Neural progenitor cell (in vitro differentiated cells): Measurements from ENCODE around the gene MEIS1.

Experiments
- EZH2phosphoT487 ChIP-seq: fragments of 200-600 bp; sonication (generic); IDR thresholded peaks from 2 replicates; pipeline ENCODE4 v1.6.1; 2017; ENCODE audit warnings: antibody characterized with exemption
- TF ChIP-seq, protein P1 (sequence below): fragments of 200-600 bp; sonication (generic); IDR thresholded peaks from 2 replicates; pipeline ENCODE4 v1.5.1; 2017; ENCODE audit warnings: antibody characterized with exemption, mild to moderate bottlenecking

DNA sequence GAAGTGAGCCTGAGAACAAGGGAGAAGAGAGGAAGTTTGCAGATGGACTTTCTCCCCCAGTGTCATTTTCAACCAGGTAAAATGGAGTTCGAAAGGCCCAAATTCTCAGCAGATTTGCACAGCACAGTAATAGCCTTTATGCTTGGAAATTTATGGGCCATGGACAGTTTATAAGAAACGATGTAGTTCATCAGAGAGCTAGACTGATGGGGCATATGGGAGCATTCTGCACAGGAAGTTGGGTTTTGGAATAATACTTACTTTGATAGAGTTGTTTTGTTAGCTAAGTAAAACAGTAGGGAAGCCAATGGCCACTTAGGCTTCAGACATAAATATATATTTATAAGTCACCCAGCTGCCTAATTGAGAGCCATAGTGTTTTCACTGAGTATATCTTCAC lies 169.4 kb downstream of the MEIS1 start:
- TF ChIP-seq, protein P1, sequence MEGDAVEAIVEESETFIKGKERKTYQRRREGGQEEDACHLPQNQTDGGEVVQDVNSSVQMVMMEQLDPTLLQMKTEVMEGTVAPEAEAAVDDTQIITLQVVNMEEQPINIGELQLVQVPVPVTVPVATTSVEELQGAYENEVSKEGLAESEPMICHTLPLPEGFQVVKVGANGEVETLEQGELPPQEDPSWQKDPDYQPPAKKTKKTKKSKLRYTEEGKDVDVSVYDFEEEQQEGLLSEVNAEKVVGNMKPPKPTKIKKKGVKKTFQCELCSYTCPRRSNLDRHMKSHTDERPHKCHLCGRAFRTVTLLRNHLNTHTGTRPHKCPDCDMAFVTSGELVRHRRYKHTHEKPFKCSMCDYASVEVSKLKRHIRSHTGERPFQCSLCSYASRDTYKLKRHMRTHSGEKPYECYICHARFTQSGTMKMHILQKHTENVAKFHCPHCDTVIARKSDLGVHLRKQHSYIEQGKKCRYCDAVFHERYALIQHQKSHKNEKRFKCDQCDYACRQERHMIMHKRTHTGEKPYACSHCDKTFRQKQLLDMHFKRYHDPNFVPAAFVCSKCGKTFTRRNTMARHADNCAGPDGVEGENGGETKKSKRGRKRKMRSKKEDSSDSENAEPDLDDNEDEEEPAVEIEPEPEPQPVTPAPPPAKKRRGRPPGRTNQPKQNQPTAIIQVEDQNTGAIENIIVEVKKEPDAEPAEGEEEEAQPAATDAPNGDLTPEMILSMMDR: no peak
- TF ChIP-seq EZH2phosphoT487: no peak
